Ishikawa (cell line): ENCODE data around the gene FIP1L1.

Experiments
- CEBPB ChIP-seq: IDR thresholded peaks from 2 replicates; pipeline ENCODE4 v1.6.1; 2012
- CREB1 ChIP-seq: IDR thresholded peaks from 2 replicates; pipeline ENCODE4 v1.6.1; 2012; ENCODE audit warnings: low read depth
- EGR1 ChIP-seq: IDR thresholded peaks from 2 replicates; pipeline ENCODE4 v1.6.1; 2012
- EP300 ChIP-seq: IDR thresholded peaks from 2 replicates; pipeline ENCODE4 v1.6.1; 2012; ENCODE audit warnings: borderline replicate concordance
- FOXM1 ChIP-seq: IDR thresholded peaks from 2 replicates; pipeline ENCODE4 v1.6.1; 2012; ENCODE audit warnings: low read depth, borderline replicate concordance
- NFIC ChIP-seq: IDR thresholded peaks from 2 replicates; pipeline ENCODE4 v1.6.1; 2012
- RAD21 ChIP-seq: IDR thresholded peaks from 2 replicates; pipeline ENCODE4 v1.6.1; 2012; ENCODE audit warnings: low read depth
- TAF1 ChIP-seq: IDR thresholded peaks from 2 replicates; pipeline ENCODE4 v1.6.1; 2012; ENCODE audit warnings: low read depth, mild to moderate bottlenecking
- TCF12 ChIP-seq: IDR thresholded peaks from 2 replicates; pipeline ENCODE4 v1.6.1; 2012; ENCODE audit warnings: low read depth
- TEAD4 ChIP-seq: IDR thresholded peaks from 2 replicates; pipeline ENCODE4 v1.6.1; 2012
- YY1 ChIP-seq: IDR thresholded peaks from 2 replicates; pipeline ENCODE4 v1.6.1; 2012; ENCODE audit warnings: low read depth
- ZBTB7A ChIP-seq: IDR thresholded peaks from 2 replicates; pipeline ENCODE4 v1.6.1; 2012; ENCODE audit warnings: low read depth
- TF ChIP-seq, protein P1 (sequence below): IDR thresholded peaks from 2 replicates; pipeline ENCODE4 v1.6.1; 2012
- TF ChIP-seq, protein P2 (sequence below): IDR thresholded peaks from 2 replicates; pipeline ENCODE4 v1.6.1; 2012
- TF ChIP-seq, protein P3 (sequence below): IDR thresholded peaks from 2 replicates; pipeline ENCODE4 v1.6.1; 2012; ENCODE audit warnings: low read depth, mild to moderate bottlenecking

FIP1L1 gene

DNA sequence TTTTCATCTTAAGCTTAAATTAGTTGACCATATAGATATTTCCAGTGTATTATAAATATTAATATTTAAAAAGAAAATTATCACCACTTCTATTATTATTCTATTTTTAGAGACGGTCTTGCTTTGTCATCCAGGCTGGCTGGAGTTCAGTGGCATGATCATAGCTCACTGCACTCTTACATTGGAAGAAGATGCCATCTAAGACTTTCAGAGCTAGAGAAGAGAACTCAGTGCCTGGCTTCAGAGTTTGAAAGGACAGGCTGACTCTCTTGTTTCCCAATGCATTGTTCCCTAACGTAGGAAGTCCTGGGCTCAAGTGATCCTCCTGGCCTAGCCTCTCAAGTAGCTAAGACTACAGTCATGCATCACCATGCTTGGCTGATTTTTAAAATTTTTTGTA is 75.9 kb downstream of the FIP1L1 start:
- TF ChIP-seq TAF1 (no peak), TCF12 (no peak), CEBPB (no peak), RAD21 (no peak), YY1 (no peak), EP300 (no peak), TEAD4 (no peak), EGR1 (no peak), NFIC (no peak), CREB1 (no peak), FOXM1 (no peak), ZBTB7A (no peak)
- TF ChIP-seq, protein P1, sequence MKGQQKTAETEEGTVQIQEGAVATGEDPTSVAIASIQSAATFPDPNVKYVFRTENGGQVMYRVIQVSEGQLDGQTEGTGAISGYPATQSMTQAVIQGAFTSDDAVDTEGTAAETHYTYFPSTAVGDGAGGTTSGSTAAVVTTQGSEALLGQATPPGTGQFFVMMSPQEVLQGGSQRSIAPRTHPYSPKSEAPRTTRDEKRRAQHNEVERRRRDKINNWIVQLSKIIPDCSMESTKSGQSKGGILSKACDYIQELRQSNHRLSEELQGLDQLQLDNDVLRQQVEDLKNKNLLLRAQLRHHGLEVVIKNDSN, result no peak
- TF ChIP-seq, protein P2, sequence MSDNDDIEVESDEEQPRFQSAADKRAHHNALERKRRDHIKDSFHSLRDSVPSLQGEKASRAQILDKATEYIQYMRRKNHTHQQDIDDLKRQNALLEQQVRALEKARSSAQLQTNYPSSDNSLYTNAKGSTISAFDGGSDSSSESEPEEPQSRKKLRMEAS, result no peak
- TF ChIP-seq, protein P3, sequence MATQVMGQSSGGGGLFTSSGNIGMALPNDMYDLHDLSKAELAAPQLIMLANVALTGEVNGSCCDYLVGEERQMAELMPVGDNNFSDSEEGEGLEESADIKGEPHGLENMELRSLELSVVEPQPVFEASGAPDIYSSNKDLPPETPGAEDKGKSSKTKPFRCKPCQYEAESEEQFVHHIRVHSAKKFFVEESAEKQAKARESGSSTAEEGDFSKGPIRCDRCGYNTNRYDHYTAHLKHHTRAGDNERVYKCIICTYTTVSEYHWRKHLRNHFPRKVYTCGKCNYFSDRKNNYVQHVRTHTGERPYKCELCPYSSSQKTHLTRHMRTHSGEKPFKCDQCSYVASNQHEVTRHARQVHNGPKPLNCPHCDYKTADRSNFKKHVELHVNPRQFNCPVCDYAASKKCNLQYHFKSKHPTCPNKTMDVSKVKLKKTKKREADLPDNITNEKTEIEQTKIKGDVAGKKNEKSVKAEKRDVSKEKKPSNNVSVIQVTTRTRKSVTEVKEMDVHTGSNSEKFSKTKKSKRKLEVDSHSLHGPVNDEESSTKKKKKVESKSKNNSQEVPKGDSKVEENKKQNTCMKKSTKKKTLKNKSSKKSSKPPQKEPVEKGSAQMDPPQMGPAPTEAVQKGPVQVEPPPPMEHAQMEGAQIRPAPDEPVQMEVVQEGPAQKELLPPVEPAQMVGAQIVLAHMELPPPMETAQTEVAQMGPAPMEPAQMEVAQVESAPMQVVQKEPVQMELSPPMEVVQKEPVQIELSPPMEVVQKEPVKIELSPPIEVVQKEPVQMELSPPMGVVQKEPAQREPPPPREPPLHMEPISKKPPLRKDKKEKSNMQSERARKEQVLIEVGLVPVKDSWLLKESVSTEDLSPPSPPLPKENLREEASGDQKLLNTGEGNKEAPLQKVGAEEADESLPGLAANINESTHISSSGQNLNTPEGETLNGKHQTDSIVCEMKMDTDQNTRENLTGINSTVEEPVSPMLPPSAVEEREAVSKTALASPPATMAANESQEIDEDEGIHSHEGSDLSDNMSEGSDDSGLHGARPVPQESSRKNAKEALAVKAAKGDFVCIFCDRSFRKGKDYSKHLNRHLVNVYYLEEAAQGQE, result no peak

DNA sequence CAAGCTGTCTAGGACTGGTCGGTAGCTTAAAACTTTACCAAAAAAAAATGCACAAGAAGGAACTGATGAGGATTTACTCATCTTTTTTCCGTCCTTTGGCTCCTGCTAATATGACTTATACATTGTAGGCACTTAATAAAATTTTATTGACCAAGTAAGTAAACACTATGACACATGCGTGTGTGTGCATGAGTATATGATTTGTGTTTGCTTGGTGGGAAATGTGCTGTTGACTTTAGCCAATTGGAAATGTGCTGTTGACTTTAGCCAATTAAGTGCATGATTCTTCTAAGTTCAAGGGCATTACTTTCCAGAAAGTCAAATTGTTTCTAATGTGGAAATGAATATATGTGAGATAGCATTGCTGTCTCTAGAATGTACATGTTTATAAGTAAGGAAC is 78.3 kb downstream of the FIP1L1 start:
- TF ChIP-seq CEBPB, result no peak
- no peak for TF ChIP-seq TEAD4
- no peak for TF ChIP-seq FOXM1
- TF ChIP-seq TCF12, result no peak
- TF ChIP-seq TAF1, result no peak
- TF ChIP-seq, protein P3, result no peak
- TF ChIP-seq NFIC, result no peak
- no peak for TF ChIP-seq EGR1

DNA sequence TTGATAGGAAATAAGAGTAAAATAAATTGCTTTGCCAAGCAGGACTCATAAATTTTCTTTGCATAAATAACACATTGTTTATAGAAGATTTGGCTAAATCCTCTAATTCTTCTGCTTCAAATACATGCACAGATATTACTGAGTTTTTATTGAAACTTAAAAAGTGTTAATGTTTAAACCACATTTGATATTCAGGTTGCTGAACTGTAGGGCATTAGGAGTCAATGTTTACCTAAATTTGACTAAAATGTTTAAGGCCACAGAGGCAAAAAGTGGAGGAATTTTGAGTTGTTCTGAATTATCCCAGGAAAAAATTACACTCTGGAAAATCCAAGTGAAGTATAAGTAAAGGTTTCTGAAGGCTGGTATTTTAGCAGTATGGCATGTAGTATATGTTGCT is 78.7 kb downstream of the FIP1L1 start:
- TF ChIP-seq ZBTB7A (no peak), TEAD4 (no peak), FOXM1 (no peak), TCF12 (no peak), CEBPB (no peak), RAD21 (no peak), EGR1 (no peak), CREB1 (no peak), YY1 (no peak)
- TF ChIP-seq, protein P2, result no peak
- TF ChIP-seq, protein P3, result no peak
- TF ChIP-seq, protein P1, result no peak

DNA sequence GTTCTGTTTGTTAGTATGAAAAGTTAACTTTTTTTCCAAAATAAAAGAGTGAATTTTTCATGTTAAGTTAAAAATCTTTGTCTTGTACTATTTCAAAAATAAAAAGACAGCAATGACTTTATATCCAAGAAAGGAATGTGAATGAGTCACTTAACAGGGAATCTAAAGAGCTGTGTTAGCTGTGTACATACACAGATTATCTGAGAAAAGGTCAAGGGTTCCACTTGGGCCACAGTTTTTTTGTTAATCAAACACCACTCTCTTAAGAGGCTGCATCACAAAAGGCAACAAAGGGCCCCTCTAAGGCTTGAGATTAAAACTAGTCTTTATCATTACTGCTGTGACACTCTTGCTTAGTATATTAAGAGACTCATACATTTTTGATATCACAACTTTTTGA is 82.1 kb downstream of the FIP1L1 start:
- TF ChIP-seq, protein P3, result no peak
- TF ChIP-seq NFIC (no peak), TEAD4 (no peak), RAD21 (no peak), TCF12 (no peak), YY1 (no peak), FOXM1 (no peak), TAF1 (no peak)
- TF ChIP-seq, protein P1, result no peak
